K562 (cell line): ENCODE data around the gene SERPINB5. TPM values are rescaled to one million over a fixed set of nuclear protein-coding genes. Genes with fewer than 3 reads are reported as not detected.

Source experiments
- ATAC-seq: fragments of 200-7000 bp; cut with Tn5 transposase; 3 replicates; pipeline ENCODE4 v1.9.1; 2020; ENCODE audit warnings: moderate library complexity
- BruUV-seq: library from RNA; stranded (reverse); fragments of 400-500 nt; replicated peaks from 2 replicates; lab custom pipeline; 2021; lab: Mats Ljungman, UMichigan
- CTCF ChIA-PET: fragments of 300-600 bp; formaldehyde crosslinking; extraction: SDS; loops from one replicate; lab custom pipeline; 2021; ENCODE audit warnings: low intra/inter-chr PET ratio; lab: Yijun Ruan, JAX
- POLR2A ChIA-PET: fragments of 300-600, 350-650 bp; sonication (Branson Sonifier 250); formaldehyde crosslinking; extraction: SDS; loops from one replicate; lab custom pipeline; 2021; ENCODE audit warnings: antibody characterized with exemption, inconsistent platforms; lab: Yijun Ruan, JAX
- DNase-seq, 4 experiments: peaks; one replicate each; pipeline versions ENCODE4 v3.0.0 to v3.0.0-alpha.2; 2011 to 2018; ENCODE audit warnings: low spot score in 3 of 4, mixed read lengths in 3 of 4; ENCODE audit errors: extremely low read depth in 1 of 4
- FAIRE-seq: peaks from 2 replicates; lab custom pipeline; 2011; peaks lifted over from hg19 to GRCh38; lab: Jason Lieb, UNC
- H2AFZ ChIP-seq: 2 replicates; pipeline ENCODE4 v1.6.0; 2011; ENCODE audit warnings: low read depth, low read length, control low read depth, inconsistent platforms
- H3K27ac ChIP-seq: fragments of 200-600 bp; 3 replicates; pipeline ENCODE4 v1.8.0; 2011; ENCODE audit warnings: low read depth, mild to moderate bottlenecking, control low read depth, inconsistent platforms, low read length, moderate library complexity, mixed read lengths; ENCODE audit errors: extremely low read depth
- H3K27me3 ChIP-seq, 2 experiments: fragments of 300-600 bp in 1 of 2; 2 replicates in 1 of 2; 3 replicates in 1 of 2; pipeline versions ENCODE4 v1.6.0 to v1.8.0; 2011; ENCODE audit warnings: inconsistent platforms in 2 of 2, low read length in 2 of 2, mild to moderate bottlenecking in 1 of 2, mixed read lengths in 1 of 2, moderate library complexity in 1 of 2; ENCODE audit not compliant: control insufficient read depth in 2 of 2, insufficient read depth in 2 of 2
- H3K36me3 ChIP-seq: fragments of 300-600 bp; 3 replicates; pipeline ENCODE4 v1.8.0; 2011; ENCODE audit warnings: mild to moderate bottlenecking, low read length, inconsistent platforms; ENCODE audit not compliant: control insufficient read depth, insufficient read depth
- H3K4me1 ChIP-seq, 2 experiments: fragments of 200-600 bp in 1 of 2; replicated peaks in 1 of 2; 2 replicates in 1 of 2; 3 replicates in 1 of 2; pipeline versions ENCODE4 v1.5.1 to v1.8.0; 2011; ENCODE audit warnings: inconsistent platforms in 2 of 2, low read length in 2 of 2, mild to moderate bottlenecking in 1 of 2, mixed read lengths in 1 of 2, moderate library complexity in 1 of 2; ENCODE audit not compliant: control insufficient read depth in 2 of 2, insufficient read depth in 2 of 2
- H3K4me2 ChIP-seq: 2 replicates; pipeline ENCODE4 v1.6.1; 2011; ENCODE audit warnings: low read length, control low read depth, inconsistent platforms, mixed read lengths; ENCODE audit not compliant: insufficient read depth
- H3K4me3 ChIP-seq: fragments of 200-600 bp; sonication (generic), shearing (Covaris generic); 2 replicates; pipeline ENCODE4 v1.5.1; 2016; ENCODE audit warnings: control low read depth, inconsistent platforms
- H3K79me2 ChIP-seq: fragments of 200-600 bp; 3 replicates; pipeline ENCODE4 v1.8.0; 2011; ENCODE audit warnings: low read length, inconsistent platforms; ENCODE audit not compliant: control insufficient read depth, insufficient read depth
- H3K9ac ChIP-seq, 2 experiments: 2 replicates each; pipeline versions ENCODE4 v1.6.0 to v1.6.1; 2011; ENCODE audit warnings: low read depth in 2 of 2, low read length in 2 of 2, control low read depth in 1 of 2, inconsistent platforms in 1 of 2, mild to moderate bottlenecking in 1 of 2, mixed read lengths in 1 of 2; ENCODE audit not compliant: insufficient read depth in 1 of 2
- H3K9me1 ChIP-seq: one replicate; pipeline ENCODE4 v1.6.0; 2011; ENCODE audit warnings: inconsistent platforms, mild to moderate bottlenecking, low read length, moderate library complexity; ENCODE audit not compliant: control insufficient read depth, insufficient read depth
- H3K9me3 ChIP-seq: replicated peaks from 2 replicates; pipeline ENCODE4 v1.5.1; 2011; ENCODE audit warnings: low read depth, low read length, inconsistent platforms; ENCODE audit not compliant: control insufficient read depth, insufficient read depth
- H4K20me1 ChIP-seq: replicated peaks from 2 replicates; pipeline ENCODE4 v1.6.1; 2011; ENCODE audit warnings: low read length, inconsistent platforms, mixed read lengths; ENCODE audit not compliant: control insufficient read depth, insufficient read depth
- CREB1 ChIP-seq, 2 experiments: sonication (generic) in 1 of 2; formaldehyde crosslinking in 1 of 2; IDR thresholded peaks; 2 replicates each; pipeline versions ENCODE4 v1.6.1 to v1.8.0; 2012 to 2022; ENCODE audit warnings: inconsistent platforms in 1 of 2, mild to moderate bottlenecking in 1 of 2, missing genetic modification reagents in 1 of 2, moderate library complexity in 1 of 2
- CREBBP ChIP-seq: IDR thresholded peaks from one replicate; pipeline ENCODE4 v1.6.1; 2012; ENCODE audit warnings: low read depth, mild to moderate bottlenecking, control low read depth, inconsistent platforms, low read length
- DDX20 ChIP-seq: fragments of 450-650 bp; IDR thresholded peaks from 2 replicates; pipeline ENCODE4 v1.6.1; 2016; ENCODE audit warnings: missing genetic modification characterization, low read depth, mild to moderate bottlenecking, missing compliant biosample characterization, moderate library complexity
- E2F3 ChIP-seq: fragments of 250-450 bp; sonication (Bioruptor Pico); IDR thresholded peaks from 2 replicates; pipeline ENCODE4 v1.4.0; 2020; ENCODE audit warnings: mild to moderate bottlenecking
- ETV5 ChIP-seq: sonication (generic); formaldehyde crosslinking; IDR thresholded peaks from 2 replicates; pipeline ENCODE4 v1.4.0; 2020; ENCODE audit warnings: low read depth, mild to moderate bottlenecking, missing genetic modification reagents
- FOXM1 ChIP-seq, 2 experiments: fragments of 450-650 bp in 1 of 2; sonication (generic) in 1 of 2; formaldehyde crosslinking in 1 of 2; IDR thresholded peaks; 2 replicates each; pipeline versions ENCODE4 v1.6.1 to v1.9.0; 2017 to 2022; ENCODE audit warnings: low read depth in 2 of 2, mild to moderate bottlenecking in 2 of 2, missing genetic modification reagents in 1 of 2, moderate library complexity in 1 of 2
- GABPA ChIP-seq: fragments of 200-800 bp; sonication (Bioruptor generic); conservative IDR thresholded peaks from 2 replicates; pipeline ENCODE4 v1.6.1; 2016; ENCODE audit warnings: low read depth, missing genetic modification characterization, missing compliant biosample characterization
- GTF2A2 ChIP-seq: IDR thresholded peaks from 2 replicates; pipeline ENCODE4 v1.6.1; 2016; ENCODE audit warnings: mild to moderate bottlenecking, missing genetic modification characterization, missing compliant biosample characterization
- KLF16 ChIP-seq: IDR thresholded peaks from 2 replicates; pipeline ENCODE4 v1.6.1; 2016; ENCODE audit warnings: antibody characterized with exemption
- MYC ChIP-seq, 2 experiments: fragments of 250-450 bp in 1 of 2; sonication (Bioruptor Pico) in 1 of 2; IDR thresholded peaks; 2 replicates each; pipeline versions ENCODE4 v1.5.1 to v1.6.1; 2012 to 2021; ENCODE audit warnings: low read depth in 2 of 2, borderline replicate concordance in 1 of 2, improper control_type of control experiment in 1 of 2, low read length in 1 of 2, mild to moderate bottlenecking in 1 of 2, moderate library complexity in 1 of 2
- POLR3A ChIP-seq: IDR thresholded peaks from 2 replicates; pipeline ENCODE4 v1.6.1; 2011; ENCODE audit warnings: borderline replicate concordance, mild to moderate bottlenecking, moderate library complexity; ENCODE audit not compliant: insufficient read length, insufficient read depth; ENCODE audit errors: extremely low read depth
- RBM39 ChIP-seq: fragments of 200-400 bp; formaldehyde crosslinking; optimal IDR thresholded peaks from 2 replicates; pipeline ENCODE3; 2018; ENCODE audit warnings: low read depth, low read length
- TAF15 ChIP-seq: fragments of 200-400 bp; formaldehyde crosslinking; IDR thresholded peaks from 2 replicates; pipeline ENCODE4 v1.6.1; 2017; ENCODE audit warnings: mild to moderate bottlenecking, low read depth, low read length, moderate library complexity
- WGBS: fragments of 100-300 bp; shearing (Covaris generic); methylation state at CpG from one replicate; pipeline ENCODE4 v1.1.6; 2016; ENCODE audit warnings: low coverage, mixed read lengths; ENCODE audit not compliant: insufficient coverage; ENCODE audit errors: missing lambda C conversion rate; 5-methylcytosine and 5-hydroxymethylcytosine counted together
- in situ Hi-C: fragments of 300-500 bp; cut with MboI; formaldehyde crosslinking; loops from 4 replicates; pipeline ENCODE4 v1.15.0; 2018; ENCODE audit warnings: inconsistent platforms, mixed read lengths
- intact Hi-C: fragments of 100-400 bp; cut with micrococcal nuclease; formaldehyde crosslinking; loops from 2 replicates; pipeline ENCODE4 v1.14.2; 2022
- polyA plus RNA-seq, 8 experiments: library from polyadenylated mRNA; depleted of rRNA in 4 of 8; stranded (reverse) in 5 of 8; unstranded in 3 of 8; fragments of >200 nt; fragmentation: Nextera tagmentation in 2 of 8; fragmentation: Illumina TruSeq in 1 of 8; extraction: Ambion mirVana in 2 of 8; extraction: Trizol in 1 of 8; gene quantifications; 2 replicates each; pipeline versions ENCODE4 v1.2.1 to v1.2.3, GENCODE V29; 2011 to 2014; ENCODE audit warnings: inconsistent platforms in 1 of 8, missing spikeins in 1 of 8
- total RNA-seq, 7 experiments: library from RNA; depleted of rRNA in 6 of 7; stranded (reverse); fragments of >200 nt in 6 of 7; fragmentation: Illumina TruSeq in 2 of 7; extraction: Trizol in 2 of 7; gene quantifications; 2 replicates each; pipeline versions ENCODE4 v1.2.1 to v1.2.3, GENCODE V29; 2011 to 2021; ENCODE audit warnings: low replicate concordance in 1 of 7
- TF ChIP-seq, protein P1 (sequence below): fragments of 250-450 bp; sonication (Bioruptor Pico); IDR thresholded peaks from 2 replicates; pipeline ENCODE4 v1.8.0; 2021; ENCODE audit warnings: moderate library complexity, mild to moderate bottlenecking, inconsistent platforms
- TF ChIP-seq, protein P2 (sequence below): fragments of 150-350 bp; IDR thresholded peaks from 2 replicates; pipeline ENCODE4 v1.6.1; 2014; ENCODE audit warnings: low read depth, mild to moderate bottlenecking, low read length, borderline replicate concordance
- TF ChIP-seq, protein P3 (sequence below): fragments of 250-450 bp; sonication (Bioruptor Pico); IDR thresholded peaks from 2 replicates; pipeline ENCODE4 v1.9.0; 2021; ENCODE audit warnings: mild to moderate bottlenecking, inconsistent platforms

SERPINB5 gene
- total and polyA plus RNA-seq, 9 of the 15 experiments (the other 6 are each of a cell fraction or from before 2014, with no cell fraction given) = 0.05 to 1.4 (median 0.49) TPM; not detected in 1

DNA sequence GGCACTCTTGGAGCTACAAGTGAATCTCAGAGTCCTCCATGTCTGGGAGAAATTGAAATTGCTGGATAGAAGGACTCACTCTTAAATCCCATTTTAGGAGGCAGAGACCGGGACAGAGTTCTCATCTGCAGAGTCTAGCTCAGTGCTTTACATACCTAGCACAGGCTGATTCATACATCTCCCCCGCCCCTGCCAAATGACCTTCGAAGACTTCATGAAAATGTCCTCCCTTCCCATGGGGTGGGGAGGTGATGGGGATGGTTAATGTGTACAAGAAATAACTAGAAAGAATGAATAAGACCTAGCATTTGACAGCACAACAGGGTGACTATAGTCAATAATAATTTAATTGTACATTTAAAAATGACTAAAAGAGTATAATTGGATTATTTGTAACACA lies 8.2 kb upstream of the SERPINB5 start:
- BruUV-seq = no TSS peak
- TF ChIP-seq GTF2A2 (no peak), FOXM1 (IDR thresholded peaks at IDR 0.05; ENCODE audit: low read depth) (no peak), FOXM1 (CRISPR knock-in tag; IDR thresholded peaks at IDR 0.05; ENCODE audit: low read depth) (no peak), POLR3A (no peak), CREB1 (IDR thresholded peaks at IDR 0.05) (no peak), CREB1 (CRISPR knock-in tag; IDR thresholded peaks at IDR 0.05) (no peak), GABPA (tag) (no peak), CREBBP (no peak), ETV5 (CRISPR knock-in tag) (no peak), TAF15 (no peak), DDX20 (tag) (no peak), MYC (IDR thresholded peaks at IDR 0.05; ENCODE audit: low read depth, low read length) (no peak), MYC (CRISPR knock-in tag; IDR thresholded peaks at IDR 0.05; ENCODE audit: borderline replicate concordance, low read depth) (no peak), E2F3 (no peak), RBM39 (no peak), KLF16 (no peak)
- TF ChIP-seq, protein P1, sequence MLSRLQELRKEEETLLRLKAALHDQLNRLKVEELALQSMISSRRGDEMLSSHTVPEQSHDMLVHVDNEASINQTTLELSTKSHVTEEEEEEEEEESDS (CRISPR knock-in tag) = no peak
- TF ChIP-seq, protein P2, sequence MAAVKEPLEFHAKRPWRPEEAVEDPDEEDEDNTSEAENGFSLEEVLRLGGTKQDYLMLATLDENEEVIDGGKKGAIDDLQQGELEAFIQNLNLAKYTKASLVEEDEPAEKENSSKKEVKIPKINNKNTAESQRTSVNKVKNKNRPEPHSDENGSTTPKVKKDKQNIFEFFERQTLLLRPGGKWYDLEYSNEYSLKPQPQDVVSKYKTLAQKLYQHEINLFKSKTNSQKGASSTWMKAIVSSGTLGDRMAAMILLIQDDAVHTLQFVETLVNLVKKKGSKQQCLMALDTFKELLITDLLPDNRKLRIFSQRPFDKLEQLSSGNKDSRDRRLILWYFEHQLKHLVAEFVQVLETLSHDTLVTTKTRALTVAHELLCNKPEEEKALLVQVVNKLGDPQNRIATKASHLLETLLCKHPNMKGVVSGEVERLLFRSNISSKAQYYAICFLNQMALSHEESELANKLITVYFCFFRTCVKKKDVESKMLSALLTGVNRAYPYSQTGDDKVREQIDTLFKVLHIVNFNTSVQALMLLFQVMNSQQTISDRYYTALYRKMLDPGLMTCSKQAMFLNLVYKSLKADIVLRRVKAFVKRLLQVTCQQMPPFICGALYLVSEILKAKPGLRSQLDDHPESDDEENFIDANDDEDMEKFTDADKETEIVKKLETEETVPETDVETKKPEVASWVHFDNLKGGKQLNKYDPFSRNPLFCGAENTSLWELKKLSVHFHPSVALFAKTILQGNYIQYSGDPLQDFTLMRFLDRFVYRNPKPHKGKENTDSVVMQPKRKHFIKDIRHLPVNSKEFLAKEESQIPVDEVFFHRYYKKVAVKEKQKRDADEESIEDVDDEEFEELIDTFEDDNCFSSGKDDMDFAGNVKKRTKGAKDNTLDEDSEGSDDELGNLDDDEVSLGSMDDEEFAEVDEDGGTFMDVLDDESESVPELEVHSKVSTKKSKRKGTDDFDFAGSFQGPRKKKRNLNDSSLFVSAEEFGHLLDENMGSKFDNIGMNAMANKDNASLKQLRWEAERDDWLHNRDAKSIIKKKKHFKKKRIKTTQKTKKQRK = no peak
- TF ChIP-seq, protein P3, sequence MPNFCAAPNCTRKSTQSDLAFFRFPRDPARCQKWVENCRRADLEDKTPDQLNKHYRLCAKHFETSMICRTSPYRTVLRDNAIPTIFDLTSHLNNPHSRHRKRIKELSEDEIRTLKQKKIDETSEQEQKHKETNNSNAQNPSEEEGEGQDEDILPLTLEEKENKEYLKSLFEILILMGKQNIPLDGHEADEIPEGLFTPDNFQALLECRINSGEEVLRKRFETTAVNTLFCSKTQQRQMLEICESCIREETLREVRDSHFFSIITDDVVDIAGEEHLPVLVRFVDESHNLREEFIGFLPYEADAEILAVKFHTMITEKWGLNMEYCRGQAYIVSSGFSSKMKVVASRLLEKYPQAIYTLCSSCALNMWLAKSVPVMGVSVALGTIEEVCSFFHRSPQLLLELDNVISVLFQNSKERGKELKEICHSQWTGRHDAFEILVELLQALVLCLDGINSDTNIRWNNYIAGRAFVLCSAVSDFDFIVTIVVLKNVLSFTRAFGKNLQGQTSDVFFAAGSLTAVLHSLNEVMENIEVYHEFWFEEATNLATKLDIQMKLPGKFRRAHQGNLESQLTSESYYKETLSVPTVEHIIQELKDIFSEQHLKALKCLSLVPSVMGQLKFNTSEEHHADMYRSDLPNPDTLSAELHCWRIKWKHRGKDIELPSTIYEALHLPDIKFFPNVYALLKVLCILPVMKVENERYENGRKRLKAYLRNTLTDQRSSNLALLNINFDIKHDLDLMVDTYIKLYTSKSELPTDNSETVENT (CRISPR knock-in tag) = no peak

More for the DNA sequence above, 8.2 kb upstream of the SERPINB5 start:
- CTCF ChIA-PET = no interaction called here
- Histone ChIP-seq H3K27me3 (no peaks in the 10 kb centered on the region), H4K20me1 (no peaks in the 10 kb centered on the region), H3K79me2 (no peaks in the 10 kb centered on the region), H3K9ac (no peak overlapping the region), H3K36me3 (no peaks in the 10 kb centered on the region), H3K27ac (no peak overlapping the region), H2AFZ (no peak overlapping the region), H3K4me3 (no peak overlapping the region), H3K9me1 (no peaks in the 10 kb centered on the region), H3K9me3 (no peaks in the 10 kb centered on the region), H3K4me1 (0 out of 5 replicates have a peak, but pooled peaks cover 0 to 3% of the 10 kb centered on the region in 2 experiments), H3K4me2 (no peak overlapping the region)
- POLR2A ChIA-PET = no interaction called here
- ATAC-seq = no peak
- intact Hi-C loops (no loop called here), in situ Hi-C loops (no loop called here)
- no peak for DNase-seq
- no peak for FAIRE-seq
- WGBS = 23% methylated on average over 3 of the region's 3 CpGs
